NOMO-1 treated with dmso at 0.1 percent for 144 hours (cell line): ENCODE measurements around the gene PSME3.
"Not testable (repeated sequence)": the region's sequence is repeated elsewhere in the genome, so short reads cannot be mapped to it uniquely, and the experiment has no call there.

ENCODE experiments used
- DNase-seq: peaks from one replicate; lab custom pipeline; 2025; ENCODE audit not compliant: unreplicated experiment; lab: John Stamatoyannopoulos, UW

Gene PSME3

GRCh38 chr17:42849451-42850181 is 16.4 kb downstream of the PSME3 start:
- no peak for DNase-seq

GRCh38 chr17:42850954-42851353 is 17.8 kb downstream of the PSME3 start, which contains the start of gene AOC3:
AOC3 (plus strand) TSS chr17:42851199; CDS start chr17:42851344, 145 bp downstream.
- no peak for DNase-seq

- DNase-seq: not testable (repeated sequence)
Observed at GRCh38 chr17:42851371-42852240, 18.4 kb downstream of the PSME3 start.

- DNase-seq: no peak
Observed at GRCh38 chr17:42852351-42852750, 19.2 kb downstream of the PSME3 start.

GRCh38 chr17:42853004-42853403 is 19.8 kb downstream of the PSME3 start:
- no peak for DNase-seq

- no peak for DNase-seq
Observed at GRCh38 chr17:42853597-42853967, 20.4 kb downstream of the PSME3 start.

- no peak for DNase-seq
Observed at GRCh38 chr17:42853968-42854790, 21.0 kb downstream of the PSME3 start.

- DNase-seq: no peak
Observed at GRCh38 chr17:42855048-42855596, 21.9 kb downstream of the PSME3 start.

GRCh38 chr17:42856093-42856492 is 22.9 kb downstream of the PSME3 start:
- DNase-seq: not testable (repeated sequence)

- not testable (repeated sequence) for DNase-seq
Observed at GRCh38 chr17:42856516-42856915, 23.3 kb downstream of the PSME3 start.

GRCh38 chr17:42857389-42857788 is 24.2 kb downstream of the PSME3 start:
- DNase-seq: no peak

- no peak for DNase-seq
Observed at GRCh38 chr17:42865638-42866094, 32.5 kb downstream of the PSME3 start.

- no peak for DNase-seq
Observed at GRCh38 chr17:42866216-42866615, 33.0 kb downstream of the PSME3 start.

GRCh38 chr17:42866631-42867575 is 33.7 kb downstream of the PSME3 start:
- DNase-seq: no peak

- not testable (repeated sequence) for DNase-seq
Observed at GRCh38 chr17:42867694-42868261, 34.6 kb downstream of the PSME3 start.

- no peak for DNase-seq
Observed at GRCh38 chr17:42868338-42868737, 35.1 kb downstream of the PSME3 start.

GRCh38 chr17:42871647-42872046 is 38.5 kb downstream of the PSME3 start:
- DNase-seq: no peak

- no peak for DNase-seq
Observed at GRCh38 chr17:42872251-42872965, 39.2 kb downstream of the PSME3 start.

- DNase-seq: no peak
Observed at GRCh38 chr17:42873315-42873714, 40.1 kb downstream of the PSME3 start.
